OCI-LY3 (cell line): ENCODE results near the gene PTH2R.
"Not testable (repeated sequence)": the region's sequence is repeated elsewhere in the genome, so short reads cannot be mapped to it uniquely, and the experiment has no call there.

Experiments used
- H2AFZ ChIP-seq: fragments of 200-600, 300-600 bp; shearing (Covaris generic); 2 replicates; pipeline ENCODE4 v1.6.0; 2014; ENCODE audit warnings: antibody characterized with exemption, low read depth, low read length
- H3K27ac ChIP-seq: fragments of 200-600, 300-600 bp; sonication (generic); 2 replicates; pipeline ENCODE4 v1.5.1; 2014; ENCODE audit warnings: mild to moderate bottlenecking, low read length, moderate library complexity, mixed read lengths
- H3K27me3 ChIP-seq: fragments of 200-600, 300-600 bp; sonication (generic); 2 replicates; pipeline ENCODE4 v1.6.1; 2014; ENCODE audit warnings: low read depth, low read length, mixed read lengths
- H3K36me3 ChIP-seq: fragments of 200-600, 300-600 bp; sonication (generic); replicated peaks from 2 replicates; pipeline ENCODE3; 2014; ENCODE audit warnings: low read depth, low read length, mixed read lengths
- H3K4me1 ChIP-seq: fragments of 300-600, 200-600 bp; sonication (generic); 2 replicates; pipeline ENCODE4 v1.6.1; 2014; ENCODE audit warnings: low read length, mixed read lengths
- H3K4me2 ChIP-seq: fragments of 200-600, 300-600 bp; sonication (generic); 2 replicates; pipeline ENCODE4 v1.6.1; 2014; ENCODE audit warnings: low read length, mixed read lengths
- H3K4me3 ChIP-seq: fragments of 300-600, 200-600 bp; sonication (generic); 2 replicates; pipeline ENCODE4 v1.5.1; 2014; ENCODE audit warnings: antibody characterized with exemption, mild to moderate bottlenecking, low read length, moderate library complexity
- H3K79me2 ChIP-seq: fragments of 300-600, 200-600 bp; shearing (Covaris generic); 2 replicates; pipeline ENCODE4 v1.6.1; 2014; ENCODE audit warnings: mild to moderate bottlenecking, low read length, mixed read lengths
- H3K9ac ChIP-seq: fragments of 300-600, 200-600 bp; shearing (Covaris generic); 2 replicates; pipeline ENCODE4 v1.6.0; 2014; ENCODE audit warnings: mild to moderate bottlenecking, low read length, moderate library complexity
- H3K9me3 ChIP-seq: fragments of 200-600, 300-600 bp; shearing (Covaris generic); 2 replicates; pipeline ENCODE4 v1.6.1; 2014; ENCODE audit warnings: low read length, mixed read lengths; ENCODE audit not compliant: insufficient read depth
- H4K20me1 ChIP-seq: fragments of 200-600, 300-600 bp; sonication (generic); 2 replicates; pipeline ENCODE4 v1.6.1; 2016; ENCODE audit warnings: low read length, mixed read lengths; ENCODE audit not compliant: insufficient read depth
- CTCF ChIP-seq: fragments of 200-600, 300-600 bp; sonication (generic); IDR thresholded peaks from 2 replicates; pipeline ENCODE4 v1.5.1; 2014; ENCODE audit warnings: antibody characterized with exemption, low read length, low read depth
- EZH2phosphoT487 ChIP-seq: fragments of 200-600 bp; shearing (Covaris generic); IDR thresholded peaks from 2 replicates; pipeline ENCODE4 v1.6.1; 2018; ENCODE audit warnings: antibody characterized with exemption, mixed run types, low read depth

Gene PTH2R

GRCh38 chr2:208384637-208385036 lies 22.0 kb upstream of the PTH2R start:
- TF ChIP-seq EZH2phosphoT487 (no peak), CTCF (no peak)
- Histone ChIP-seq H3K27ac (no peak overlapping the region), H3K4me2 (no peak overlapping the region), H3K9ac (no peak overlapping the region), H3K36me3 (no peaks in the 10 kb centered on the region), H3K4me3 (no peak overlapping the region), H3K79me2 (no peaks in the 10 kb centered on the region), H2AFZ (no peak overlapping the region), H4K20me1 (no peaks in the 10 kb centered on the region), H3K27me3 (peaks cover 10% of the 10 kb centered on the region), H3K9me3 (no peaks in the 10 kb centered on the region), H3K4me1 (peaks cover 6% of the 10 kb centered on the region)

- H4K20me1 ChIP-seq, result no peaks in the 10 kb centered on the region
- H2AFZ ChIP-seq, result no peak overlapping the region
- no peaks in the 10 kb centered on the region for H3K9me3 ChIP-seq
- no peaks in the 10 kb centered on the region for H3K79me2 ChIP-seq
- H3K36me3 ChIP-seq, result no peaks in the 10 kb centered on the region
- no peak overlapping the region for H3K27ac ChIP-seq
- TF ChIP-seq CTCF (no peak), EZH2phosphoT487 (no peak)
- H3K27me3 ChIP-seq, result peaks cover 10% of the 10 kb centered on the region
- no peak overlapping the region for H3K4me2 ChIP-seq
- no peak overlapping the region for H3K4me3 ChIP-seq
- H3K9ac ChIP-seq, result no peak overlapping the region
- H3K4me1 ChIP-seq, result peaks cover 6% of the 10 kb centered on the region
These were observed 20.1 kb upstream of the PTH2R start for GRCh38 chr2:208386541-208386940.

- H3K79me2 ChIP-seq, result no peaks in the 10 kb centered on the region
- no peaks in the 10 kb centered on the region for H3K27me3 ChIP-seq
- no peaks in the 10 kb centered on the region for H4K20me1 ChIP-seq
- no peaks in the 10 kb centered on the region for H3K9me3 ChIP-seq
- H3K9ac ChIP-seq, result no peak overlapping the region
- TF ChIP-seq CTCF, result no peak
- no peak for TF ChIP-seq EZH2phosphoT487
- H3K4me2 ChIP-seq, result no peak overlapping the region
- peaks cover 8% of the 10 kb centered on the region for H3K4me1 ChIP-seq
- H3K27ac ChIP-seq, result no peak overlapping the region
- H3K36me3 ChIP-seq, result no peaks in the 10 kb centered on the region
- H2AFZ ChIP-seq, result no peak overlapping the region
- H3K4me3 ChIP-seq, result no peak overlapping the region
These were observed 16.7 kb upstream of the PTH2R start for GRCh38 chr2:208389940-208390339.

GRCh38 chr2:208392300-208392699 lies 14.3 kb upstream of the PTH2R start:
- no peak for TF ChIP-seq EZH2phosphoT487
- TF ChIP-seq CTCF, result peak; percentile 35
- H3K4me3 ChIP-seq, result no peak overlapping the region
- H4K20me1 ChIP-seq, result no peaks in the 10 kb centered on the region
- no peaks in the 10 kb centered on the region for H3K9me3 ChIP-seq
- no peaks in the 10 kb centered on the region for H3K36me3 ChIP-seq
- H3K4me1 ChIP-seq, result peaks cover 8% of the 10 kb centered on the region
- H3K4me2 ChIP-seq, result no peak overlapping the region
- no peaks in the 10 kb centered on the region for H3K79me2 ChIP-seq
- H3K9ac ChIP-seq, result no peak overlapping the region
- H3K27me3 ChIP-seq, result no peaks in the 10 kb centered on the region
- no peak overlapping the region for H2AFZ ChIP-seq
- H3K27ac ChIP-seq, result no peak overlapping the region

GRCh38 chr2:208396796-208397195 lies 9.8 kb upstream of the PTH2R start:
- not testable (repeated sequence) for H3K9me3 ChIP-seq, H3K27ac ChIP-seq, H3K79me2 ChIP-seq, H3K9ac ChIP-seq, H2AFZ ChIP-seq, H4K20me1 ChIP-seq, H3K4me3 ChIP-seq, H3K4me2 ChIP-seq, H3K36me3 ChIP-seq, H3K4me1 ChIP-seq, H3K27me3 ChIP-seq
